ENCODE results near the gene RARA. TPM values are rescaled to one million over a fixed set of nuclear protein-coding genes. Genes with fewer than 3 reads are reported as not detected.

Gene RARA
- polyA plus RNA-seq, 3 donors, result 14.9 to 63.9 (median 29.4) TPM

DNA sequence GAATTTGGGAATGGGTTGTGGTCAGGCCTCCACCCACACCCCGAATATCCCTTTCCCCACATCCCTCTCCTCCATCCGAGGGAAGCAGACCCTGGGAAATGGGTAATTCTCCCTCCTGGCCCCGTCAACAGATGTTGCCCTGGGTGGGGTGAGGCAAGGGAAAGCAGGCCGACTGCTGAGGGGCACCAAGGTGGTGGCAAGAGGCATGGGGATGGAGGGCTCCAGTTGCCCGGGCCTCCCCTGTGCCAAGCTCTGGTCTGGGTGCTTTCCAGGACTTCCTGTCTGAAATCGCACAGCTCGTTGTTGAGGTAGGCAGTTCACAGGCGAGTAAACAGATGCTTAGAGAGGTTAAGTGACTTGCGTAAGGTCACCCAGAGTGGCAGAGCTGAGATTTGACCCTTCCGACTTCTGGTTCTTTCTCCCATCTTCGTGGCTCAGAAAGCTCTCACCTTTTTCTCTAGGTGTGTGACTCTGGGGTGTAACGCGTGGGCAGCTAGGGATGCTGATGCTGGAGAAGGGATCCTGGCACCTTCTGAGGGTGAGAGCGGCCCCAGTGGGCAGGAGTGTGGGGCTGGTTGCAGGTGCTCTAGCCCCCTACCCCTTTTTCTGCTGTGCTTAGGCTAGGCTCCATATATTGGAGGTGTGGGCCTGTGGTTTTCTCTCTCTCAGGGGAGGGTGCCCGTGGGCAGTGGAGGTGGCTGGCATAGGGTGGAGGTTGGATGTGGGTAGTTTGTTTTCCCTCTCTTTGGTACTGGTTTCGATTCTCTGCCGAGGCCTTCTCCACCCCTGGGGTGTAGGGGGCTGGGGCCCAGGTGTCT, 17.2 kb downstream of the RARA start:
- peak; percentile 82 to 87 (median 87) for DNase-seq
- H3K27ac ChIP-seq (ENCODE audit: low read depth in 1 of 2, low read length in 2 of 2), result peak overlapping the region; percentile 99 to 100
- peaks cover 99% of the 10 kb centered on the region for H3K79me2 ChIP-seq (ENCODE audit: insufficient read depth, low read length)
- peaks cover 81% of the 10 kb centered on the region for H3K4me1 Mint-ChIP-seq
- peaks cover 90% of the 10 kb centered on the region in 2 donors for H3K4me1 ChIP-seq (ENCODE audit: control insufficient read depth in 1 of 2, insufficient read depth in 2 of 2, low read length in 2 of 2)
- peak overlapping the region; percentile 74 for H3K9ac ChIP-seq (ENCODE audit: insufficient read depth, low read length, poor library complexity, severe bottlenecking)
- peaks cover 11% of the 10 kb centered on the region for H4K20me1 ChIP-seq (ENCODE audit: insufficient read depth, low read length)
- H3K27me3 Mint-ChIP-seq (ENCODE audit: low read depth in 3 of 3), result peaks cover 0 to 7% (median 4%) of the 10 kb centered on the region in 3 donors
- H2AFZ ChIP-seq (ENCODE audit: insufficient read depth, low read depth, low read length, poor library complexity, severe bottlenecking), result no peak overlapping the region
- peak overlapping the region in 2 of 3 experiments; percentile 13 to 69 for H3K4me3 ChIP-seq (replicated peaks in 1 of 3; ENCODE audit: low read depth in 2 of 3, low read length in 3 of 3)
- TF ChIP-seq, protein P1, sequence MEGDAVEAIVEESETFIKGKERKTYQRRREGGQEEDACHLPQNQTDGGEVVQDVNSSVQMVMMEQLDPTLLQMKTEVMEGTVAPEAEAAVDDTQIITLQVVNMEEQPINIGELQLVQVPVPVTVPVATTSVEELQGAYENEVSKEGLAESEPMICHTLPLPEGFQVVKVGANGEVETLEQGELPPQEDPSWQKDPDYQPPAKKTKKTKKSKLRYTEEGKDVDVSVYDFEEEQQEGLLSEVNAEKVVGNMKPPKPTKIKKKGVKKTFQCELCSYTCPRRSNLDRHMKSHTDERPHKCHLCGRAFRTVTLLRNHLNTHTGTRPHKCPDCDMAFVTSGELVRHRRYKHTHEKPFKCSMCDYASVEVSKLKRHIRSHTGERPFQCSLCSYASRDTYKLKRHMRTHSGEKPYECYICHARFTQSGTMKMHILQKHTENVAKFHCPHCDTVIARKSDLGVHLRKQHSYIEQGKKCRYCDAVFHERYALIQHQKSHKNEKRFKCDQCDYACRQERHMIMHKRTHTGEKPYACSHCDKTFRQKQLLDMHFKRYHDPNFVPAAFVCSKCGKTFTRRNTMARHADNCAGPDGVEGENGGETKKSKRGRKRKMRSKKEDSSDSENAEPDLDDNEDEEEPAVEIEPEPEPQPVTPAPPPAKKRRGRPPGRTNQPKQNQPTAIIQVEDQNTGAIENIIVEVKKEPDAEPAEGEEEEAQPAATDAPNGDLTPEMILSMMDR (IDR thresholded peaks at IDR 0.05), result no peak
- peak overlapping the region; percentile 70 for H3K4me2 ChIP-seq (replicated peaks; ENCODE audit: extremely low read depth, low read length, poor library complexity, severe bottlenecking)
- peaks cover 27 to 52% of the 10 kb centered on the region in 2 donors for H3K36me3 Mint-ChIP-seq
- H3K27ac Mint-ChIP-seq, result peak overlapping the region; percentile 96 to 100 (median 100)
- 26% methylated on average over 10 of the region's 17 CpGs for WGBS (ENCODE audit: insufficient coverage)
- no peaks in the 10 kb centered on the region for H3K27me3 ChIP-seq (ENCODE audit: control insufficient read depth in 2 of 2, insufficient read depth in 2 of 2, low read length in 2 of 2)
- H3K36me3 ChIP-seq (replicated peaks in 1 of 2; ENCODE audit: control insufficient read depth in 1 of 2, insufficient read depth in 2 of 2, low read length in 2 of 2), result peaks cover 6 to 8% of the 10 kb centered on the region in 2 donors
- intact Hi-C loops (cut with micrococcal nuclease), result no loop called here
- H3K4me3 Mint-ChIP-seq, result peak overlapping the region; percentile 77 to 82
- no peaks in the 10 kb centered on the region for H3K9me3 Mint-ChIP-seq
- H3K9me3 ChIP-seq (replicated peaks in 1 of 2; ENCODE audit: control insufficient read depth in 1 of 2, insufficient read depth in 1 of 2, low read length in 2 of 2), result no peaks in the 10 kb centered on the region

DNA sequence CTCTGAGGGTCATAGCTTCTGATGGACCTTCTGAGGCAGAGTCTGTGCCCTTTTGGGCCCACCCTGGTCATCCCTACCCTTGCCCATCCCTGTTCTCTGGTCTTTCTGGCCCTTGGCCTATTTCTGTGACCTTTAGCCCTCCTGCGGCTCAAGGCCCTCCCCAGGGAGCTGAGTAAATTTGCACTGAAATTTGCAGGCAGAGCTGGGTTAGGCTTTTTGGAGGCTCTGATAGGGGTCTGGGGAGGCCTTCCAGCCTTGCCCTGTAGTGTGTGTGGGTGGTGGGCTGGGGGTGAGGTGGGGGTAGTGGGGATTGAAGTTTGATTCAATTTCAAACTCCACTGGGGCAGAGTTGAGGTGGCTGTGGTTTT, 17.8 kb downstream of the RARA start:
- Histone ChIP-seq H3K9me3 (replicated peaks in 1 of 2; ENCODE audit: control insufficient read depth in 1 of 2, insufficient read depth in 1 of 2, low read length in 2 of 2) (no peaks in the 10 kb centered on the region), H3K4me3 (replicated peaks in 1 of 3; ENCODE audit: low read depth in 2 of 3, low read length in 3 of 3) (peak overlapping the region in 2 of 3 experiments; percentile 13 to 69), H3K27me3 (ENCODE audit: control insufficient read depth in 2 of 2, insufficient read depth in 2 of 2, low read length in 2 of 2) (no peaks in the 10 kb centered on the region), H2AFZ (ENCODE audit: insufficient read depth, low read depth, low read length, poor library complexity, severe bottlenecking) (no peak overlapping the region), H3K4me1 (ENCODE audit: control insufficient read depth in 1 of 2, insufficient read depth in 2 of 2, low read length in 2 of 2) (peaks cover 90% of the 10 kb centered on the region in 2 donors), H3K4me2 (replicated peaks; ENCODE audit: extremely low read depth, low read length, poor library complexity, severe bottlenecking) (peak overlapping the region; percentile 70), H3K27ac (ENCODE audit: low read depth in 1 of 2, low read length in 2 of 2) (peak overlapping the region; percentile 99 to 100), H4K20me1 (ENCODE audit: insufficient read depth, low read length) (peaks cover 6% of the 10 kb centered on the region), H3K9ac (ENCODE audit: insufficient read depth, low read length, poor library complexity, severe bottlenecking) (peak overlapping the region; percentile 74), H3K36me3 (replicated peaks in 1 of 2; ENCODE audit: control insufficient read depth in 1 of 2, insufficient read depth in 2 of 2, low read length in 2 of 2) (peaks cover 12 to 13% of the 10 kb centered on the region in 2 donors), H3K79me2 (ENCODE audit: insufficient read depth, low read length) (peaks cover 99% of the 10 kb centered on the region)
- peak overlapping the region; percentile 96 to 100 (median 100) for H3K27ac Mint-ChIP-seq
- no peaks in the 10 kb centered on the region for H3K9me3 Mint-ChIP-seq
- intact Hi-C loops (cut with micrococcal nuclease), result no loop called here
- H3K4me3 Mint-ChIP-seq, result peak overlapping the region; percentile 77 to 82
- peaks cover 85% of the 10 kb centered on the region for H3K4me1 Mint-ChIP-seq
- TF ChIP-seq, protein P1 (IDR thresholded peaks at IDR 0.05), result no peak
- peaks cover 0 to 7% (median 4%) of the 10 kb centered on the region in 3 donors for H3K27me3 Mint-ChIP-seq (ENCODE audit: low read depth in 3 of 3)
- no CpG with 5 or more reads among the region's 1 CpG for WGBS (ENCODE audit: insufficient coverage)
- DNase-seq, result no peak
- peaks cover 30 to 52% of the 10 kb centered on the region in 2 donors for H3K36me3 Mint-ChIP-seq

All from CD14-positive monocyte (primary cell).